NB4 (cell line): Measurements from ENCODE around the gene CFAP299.

Experiments used
- CTCF ChIP-seq: IDR thresholded peaks from one replicate; pipeline ENCODE4 v1.5.1; 2012; ENCODE audit warnings: low read depth, low read length
- MAX ChIP-seq: IDR thresholded peaks from 2 replicates; pipeline ENCODE4 v1.6.1; 2011; ENCODE audit warnings: low read depth, low read length

- TF ChIP-seq CTCF: no peak
- no peak for TF ChIP-seq MAX
Observed at GRCh38 chr4:80475236-80475635, 139.7 kb downstream of the CFAP299 start.
